Activated CD8-positive, alpha-beta T cell treated with anti-CD3 and anti-CD28 coated beads, Interleukin-2, amount 10 ng/mL, durations not matched to agents 7 days and 5 days (primary cell): ENCODE results near the gene ACTMAP. TPM values are rescaled to one million over a fixed set of nuclear protein-coding genes. Genes with fewer than 3 reads are reported as not detected.
A peak's percentile ranks its signal among the peaks of the same experiment; 100 is the strongest.

Experiments
- ATAC-seq: fragments of 150-1000 bp; cut with Tn5 transposase; one replicate; pipeline ENCODE4 v1.10.0; 2021; ENCODE audit warnings: moderate library complexity
- CTCF ChIA-PET: fragments of 350-600 bp; sonication (Branson Sonifier 250); formaldehyde crosslinking; loops from one replicate; lab custom pipeline; 2021; ENCODE audit warnings: antibody characterized with exemption; lab: Charles Lee
- POLR2A ChIA-PET: fragments of 350-600 bp; sonication (Branson Sonifier 250); formaldehyde crosslinking; loops from one replicate; lab custom pipeline; 2021; ENCODE audit warnings: antibody characterized with exemption; lab: Charles Lee
- DNase-seq: peaks from one replicate; pipeline ENCODE4 v3.0.0-alpha.2; 2020
- H3K27ac Mint-ChIP-seq: one replicate; pipeline ENCODE4 v1.8.0; 2021; ENCODE audit warnings: mild to moderate bottlenecking, mixed read lengths
- H3K27me3 Mint-ChIP-seq: one replicate; pipeline ENCODE4 v1.8.0; 2021; ENCODE audit warnings: low read depth, mixed read lengths
- H3K36me3 Mint-ChIP-seq: one replicate; pipeline ENCODE4 v1.8.0; 2021; ENCODE audit warnings: low read depth, mixed read lengths
- H3K4me1 Mint-ChIP-seq: one replicate; pipeline ENCODE4 v1.8.0; 2021; ENCODE audit warnings: low read depth, mixed read lengths
- H3K4me3 Mint-ChIP-seq: one replicate; pipeline ENCODE4 v1.8.0; 2021; ENCODE audit warnings: mild to moderate bottlenecking, mixed read lengths
- H3K9me3 Mint-ChIP-seq: one replicate; pipeline ENCODE4 v1.8.0; 2022; ENCODE audit warnings: mixed read lengths; ENCODE audit not compliant: insufficient read depth
- total RNA-seq, 2 experiments: library from RNA; stranded (reverse); gene quantifications; one replicate each; pipeline ENCODE4 v1.2.3, GENCODE V29; 2021

The ACTMAP gene
- total RNA-seq, 2 experiments from 2014 or later: 15.2 to 17.1 TPM

- Mint-ChIP-seq H3K4me3 (no peak overlapping the region), H3K4me1 (peaks cover 6% of the 10 kb centered on the region), H3K9me3 (no peaks in the 10 kb centered on the region), H3K27ac (no peak overlapping the region), H3K27me3 (no peaks in the 10 kb centered on the region), H3K36me3 (peaks cover 4% of the 10 kb centered on the region)
- no peak for ATAC-seq
- ChIA-PET CTCF (interaction anchor here (0.7 to 4.1 kb wide), 10 partner anchors 10 to 84 kb away, joined by 3 to 18 read pairs (median 4); partner anchors contain the start of gene EGLN2), POLR2A (interaction anchor here (0.6 to 1.6 kb wide), 5 partner anchors 14 to 61 kb away, joined by 3 to 4 read pairs (median 3); no protein-coding TSS in a partner anchor)
- DNase-seq: no peak
Measured at GRCh38 chr19:40743926-40744325, 6.4 kb downstream of the ACTMAP start.

GRCh38 chr19:40742886-40743285 lies 7.4 kb downstream of the ACTMAP start:
- POLR2A ChIA-PET: interaction anchor here (1.1 to 1.6 kb wide), 2 partner anchors 14 to 34 kb away, joined by 3 to 4 read pairs; no protein-coding TSS in a partner anchor
- H3K4me1 Mint-ChIP-seq: no peaks in the 10 kb centered on the region
- ATAC-seq: no peak
- H3K36me3 Mint-ChIP-seq: peaks cover 4% of the 10 kb centered on the region
- H3K9me3 Mint-ChIP-seq: no peaks in the 10 kb centered on the region
- H3K4me3 Mint-ChIP-seq: no peak overlapping the region
- no peak overlapping the region for H3K27ac Mint-ChIP-seq
- no peaks in the 10 kb centered on the region for H3K27me3 Mint-ChIP-seq
- CTCF ChIA-PET: interaction anchor here (1.4 to 4.1 kb wide), 3 partner anchors 55 to 77 kb away, joined by 4 to 18 read pairs (median 6); partner anchors contain the start of gene EGLN2
- no peak for DNase-seq

GRCh38 chr19:40742477-40742876 lies 7.8 kb downstream of the ACTMAP start:
- Mint-ChIP-seq H3K36me3 (peaks cover 6% of the 10 kb centered on the region), H3K27ac (no peak overlapping the region), H3K4me1 (no peaks in the 10 kb centered on the region), H3K4me3 (no peak overlapping the region), H3K9me3 (no peaks in the 10 kb centered on the region), H3K27me3 (no peaks in the 10 kb centered on the region)
- CTCF ChIA-PET: interaction anchor here (0.7 to 4.1 kb wide), 3 partner anchors 9 to 77 kb away, joined by 3 to 18 read pairs (median 4); no protein-coding TSS in a partner anchor
- ATAC-seq (no peak), DNase-seq (no peak)
- POLR2A ChIA-PET: interaction anchor here (0.7 to 1.1 kb wide), 3 partner anchors 8 to 14 kb away, joined by 3 to 4 read pairs (median 3); partner anchors contain the start of gene ACTMAP

GRCh38 chr19:40741527-40742390 lies 8.5 kb downstream of the ACTMAP start:
- DNase-seq (no peak), ATAC-seq (no peak)
- H3K4me1 Mint-ChIP-seq: no peaks in the 10 kb centered on the region
- ChIA-PET CTCF (interaction anchor here (0.7 to 4.1 kb wide), 4 partner anchors 8 to 78 kb away, joined by 3 to 18 read pairs (median 4); partner anchors contain the start of gene ACTMAP), POLR2A (interaction anchor here (0.7 to 1.0 kb wide), 3 partner anchors 9 to 11 kb away, joined by 3 to 4 read pairs (median 3); partner anchors contain the start of gene ACTMAP)
- H3K27ac Mint-ChIP-seq: no peak overlapping the region
- no peaks in the 10 kb centered on the region for H3K27me3 Mint-ChIP-seq
- peaks cover 11% of the 10 kb centered on the region for H3K36me3 Mint-ChIP-seq
- no peak overlapping the region for H3K4me3 Mint-ChIP-seq
- no peaks in the 10 kb centered on the region for H3K9me3 Mint-ChIP-seq

- ChIA-PET POLR2A (no interaction called here), CTCF (interaction anchor here (1.6 kb wide), 1 partner anchor 10 kb away, joined by 3 read pairs; the partner anchor contains the start of gene ACTMAP)
- H3K27me3 Mint-ChIP-seq: no peaks in the 10 kb centered on the region
- H3K36me3 Mint-ChIP-seq: peaks cover 11% of the 10 kb centered on the region
- H3K4me3 Mint-ChIP-seq: no peak overlapping the region
- H3K9me3 Mint-ChIP-seq: no peaks in the 10 kb centered on the region
- no peak overlapping the region for H3K27ac Mint-ChIP-seq
- H3K4me1 Mint-ChIP-seq: no peaks in the 10 kb centered on the region
- DNase-seq: no peak
- ATAC-seq: no peak
Measured at GRCh38 chr19:40740747-40741146, 9.5 kb downstream of the ACTMAP start.

GRCh38 chr19:40739871-40740703 lies 10.2 kb downstream of the ACTMAP start:
- ChIA-PET CTCF (interaction anchor here (1.6 kb wide), 1 partner anchor 10 kb away, joined by 3 read pairs; the partner anchor contains the start of gene ACTMAP), POLR2A (no interaction called here)
- Mint-ChIP-seq H3K27me3 (no peaks in the 10 kb centered on the region), H3K4me1 (no peaks in the 10 kb centered on the region), H3K9me3 (no peaks in the 10 kb centered on the region), H3K27ac (no peak overlapping the region), H3K36me3 (peaks cover 11% of the 10 kb centered on the region), H3K4me3 (no peak overlapping the region)
- DNase-seq: no peak
- ATAC-seq: no peak

GRCh38 chr19:40739030-40739839 lies 11.0 kb downstream of the ACTMAP start:
- H3K36me3 Mint-ChIP-seq: peaks cover 11% of the 10 kb centered on the region
- no peaks in the 10 kb centered on the region for H3K27me3 Mint-ChIP-seq
- H3K4me3 Mint-ChIP-seq: no peak overlapping the region
- H3K4me1 Mint-ChIP-seq: no peaks in the 10 kb centered on the region
- DNase-seq: no peak
- CTCF ChIA-PET: no interaction called here
- no peaks in the 10 kb centered on the region for H3K9me3 Mint-ChIP-seq
- POLR2A ChIA-PET: no interaction called here
- no peak overlapping the region for H3K27ac Mint-ChIP-seq
- ATAC-seq: no peak

- DNase-seq (no peak), ATAC-seq (no peak)
- H3K36me3 Mint-ChIP-seq: peaks cover 19% of the 10 kb centered on the region
- no peak overlapping the region for H3K27ac Mint-ChIP-seq
- no peak overlapping the region for H3K4me3 Mint-ChIP-seq
- no peaks in the 10 kb centered on the region for H3K4me1 Mint-ChIP-seq
- ChIA-PET POLR2A (no interaction called here), CTCF (no interaction called here)
- no peaks in the 10 kb centered on the region for H3K27me3 Mint-ChIP-seq
- no peaks in the 10 kb centered on the region for H3K9me3 Mint-ChIP-seq
Measured at GRCh38 chr19:40737102-40737644, 13.1 kb downstream of the ACTMAP start.

- CTCF ChIA-PET: no interaction called here
- no peak overlapping the region for H3K27ac Mint-ChIP-seq
Measured at GRCh38 chr19:40736661-40737060, 13.6 kb downstream of the ACTMAP start.

GRCh38 chr19:40735013-40735771 lies 15.1 kb downstream of the ACTMAP start:
- H3K4me3 Mint-ChIP-seq: no peak overlapping the region
- H3K27me3 Mint-ChIP-seq: no peaks in the 10 kb centered on the region
- H3K9me3 Mint-ChIP-seq: no peaks in the 10 kb centered on the region
- no peaks in the 10 kb centered on the region for H3K4me1 Mint-ChIP-seq
- peaks cover 24% of the 10 kb centered on the region for H3K36me3 Mint-ChIP-seq
- no peak for ATAC-seq
- peak overlapping the region; percentile 17 for H3K27ac Mint-ChIP-seq
- no peak for DNase-seq
- ChIA-PET CTCF (no interaction called here), POLR2A (no interaction called here)

More at GRCh38 chr19:40736661-40737060, 13.6 kb downstream of the ACTMAP start:
- POLR2A ChIA-PET: no interaction called here
- H3K4me3 Mint-ChIP-seq: no peak overlapping the region
- DNase-seq (no peak), ATAC-seq (no peak)
- no peaks in the 10 kb centered on the region for H3K4me1 Mint-ChIP-seq
- no peaks in the 10 kb centered on the region for H3K27me3 Mint-ChIP-seq
- peaks cover 19% of the 10 kb centered on the region for H3K36me3 Mint-ChIP-seq
- no peaks in the 10 kb centered on the region for H3K9me3 Mint-ChIP-seq
